K562 (cell line): Measurements from ENCODE around the gene SH3BP2. TPM values are rescaled to one million over a fixed set of nuclear protein-coding genes. Genes with fewer than 3 reads are reported as not detected.

ENCODE experiments used
- ARHGAP35 ChIP-seq: fragments of 450-650 bp; IDR thresholded peaks from 2 replicates; pipeline ENCODE4 v1.6.1; 2018; ENCODE audit not compliant: partially characterized antibody
- ARID4B ChIP-seq: sonication (generic); formaldehyde crosslinking; IDR thresholded peaks from 2 replicates; pipeline ENCODE4 v1.8.0; 2022; ENCODE audit warnings: mild to moderate bottlenecking, missing genetic modification reagents
- COPS2 ChIP-seq: fragments of 450-650 bp; conservative IDR thresholded peaks from 2 replicates; pipeline ENCODE4 v1.6.1; 2016; ENCODE audit warnings: mild to moderate bottlenecking, moderate library complexity
- ESRRB ChIP-seq: fragments of 250-450 bp; sonication (Bioruptor Pico); IDR thresholded peaks from 2 replicates; pipeline ENCODE4 v1.5.0; 2020; ENCODE audit warnings: mild to moderate bottlenecking, moderate library complexity, borderline replicate concordance
- KDM5B ChIP-seq: fragments of 200-600 bp; sonication (generic); IDR thresholded peaks from 2 replicates; pipeline ENCODE4 v1.6.1; 2012; ENCODE audit warnings: low read depth, mild to moderate bottlenecking, moderate library complexity, low read length, control low read depth, inconsistent platforms; ENCODE audit not compliant: insufficient replicate concordance
- MAX ChIP-seq: sonication (generic); formaldehyde crosslinking; IDR thresholded peaks from 2 replicates; pipeline ENCODE4 v1.9.0; 2022; ENCODE audit warnings: mild to moderate bottlenecking, missing genetic modification reagents
- SIN3A ChIP-seq, 2 experiments: fragments of 150-350 bp in 1 of 2; IDR thresholded peaks; 2 replicates each; pipeline ENCODE4 v1.6.1; 2011 to 2016; ENCODE audit warnings: borderline replicate concordance in 2 of 2, low read depth in 2 of 2, low read length in 2 of 2, mild to moderate bottlenecking in 2 of 2, moderate library complexity in 2 of 2; ENCODE audit not compliant: control insufficient read depth in 1 of 2
- SIN3B ChIP-seq: fragments of 450-650 bp; IDR thresholded peaks from 2 replicates; pipeline ENCODE4 v1.6.1; 2017; ENCODE audit warnings: low read depth, mild to moderate bottlenecking, moderate library complexity
- SMARCC2 ChIP-seq: fragments of 450-650 bp; IDR thresholded peaks from 2 replicates; pipeline ENCODE4 v1.6.1; 2017; ENCODE audit warnings: antibody characterized with exemption, moderate library complexity, mild to moderate bottlenecking, low read depth
- TBL1XR1 ChIP-seq, 2 experiments: IDR thresholded peaks; 2 replicates each; pipeline ENCODE4 v1.6.1; 2012; ENCODE audit warnings: improper control_type of control experiment in 2 of 2, low read length in 2 of 2, mild to moderate bottlenecking in 1 of 2
- TOE1 ChIP-seq, 2 experiments: fragments of 450-650 bp in 1 of 2; sonication (generic) in 1 of 2; formaldehyde crosslinking in 1 of 2; IDR thresholded peaks; 2 replicates each; pipeline versions ENCODE4 v1.7.1 to v1.8.0; 2016 to 2022; ENCODE audit warnings: borderline replicate concordance in 2 of 2, mild to moderate bottlenecking in 2 of 2, antibody characterized with exemption in 1 of 2, inconsistent platforms in 1 of 2, low read depth in 1 of 2, missing genetic modification reagents in 1 of 2, moderate library complexity in 1 of 2
- ZC3H8 ChIP-seq: fragments of 450-650 bp; IDR thresholded peaks from 2 replicates; pipeline ENCODE4 v1.6.1; 2017
- ZNF224 ChIP-seq: sonication (generic); formaldehyde crosslinking; IDR thresholded peaks from 2 replicates; pipeline ENCODE4 v1.8.0; 2022; ENCODE audit warnings: mild to moderate bottlenecking, missing genetic modification reagents
- ZNF232 ChIP-seq: sonication (generic); formaldehyde crosslinking; IDR thresholded peaks from 2 replicates; pipeline ENCODE4 v1.8.0; 2022; ENCODE audit warnings: mild to moderate bottlenecking, missing genetic modification reagents
- ZNF79 ChIP-seq: fragments of 250-450 bp; sonication (Bioruptor Pico); IDR thresholded peaks from 2 replicates; pipeline ENCODE4 v1.4.0; 2020; ENCODE audit warnings: low read depth, mild to moderate bottlenecking, moderate library complexity
- polyA plus RNA-seq, 8 experiments: library from polyadenylated mRNA; depleted of rRNA in 4 of 8; stranded (reverse) in 5 of 8; unstranded in 3 of 8; fragments of >200 nt; fragmentation: Nextera tagmentation in 2 of 8; fragmentation: Illumina TruSeq in 1 of 8; extraction: Ambion mirVana in 2 of 8; extraction: Trizol in 1 of 8; gene quantifications; 2 replicates each; pipeline versions ENCODE4 v1.2.1 to v1.2.3, GENCODE V29; 2011 to 2014; ENCODE audit warnings: inconsistent platforms in 1 of 8, missing spikeins in 1 of 8
- total RNA-seq, 7 experiments: library from RNA; depleted of rRNA in 6 of 7; stranded (reverse); fragments of >200 nt in 6 of 7; fragmentation: Illumina TruSeq in 2 of 7; extraction: Trizol in 2 of 7; gene quantifications; 2 replicates each; pipeline versions ENCODE4 v1.2.1 to v1.2.3, GENCODE V29; 2011 to 2021; ENCODE audit warnings: low replicate concordance in 1 of 7
- TF ChIP-seq, protein P1 (sequence below): fragments of 450-650 bp; IDR thresholded peaks from 2 replicates; pipeline ENCODE4 v1.6.1; 2016
- TF ChIP-seq, protein P2 (sequence below), 3 experiments: IDR thresholded peaks in 2 of 3; conservative IDR thresholded peaks in 1 of 3; 2 replicates each; pipeline ENCODE4 v1.5.1; 2011 to 2012; ENCODE audit warnings: low read length in 3 of 3, mild to moderate bottlenecking in 3 of 3, control low read depth in 2 of 3, improper control_type of control experiment in 1 of 3, inconsistent platforms in 1 of 3, low read depth in 1 of 3, mixed read lengths in 1 of 3, moderate library complexity in 1 of 3; ENCODE audit not compliant: insufficient read depth in 2 of 3

Gene SH3BP2
- total and polyA plus RNA-seq, 9 of the 15 experiments (the other 6 are each of a cell fraction or from before 2014, with no cell fraction given), result 0.34 to 16.0 (median 5.1) TPM

- TF ChIP-seq, protein P1, sequence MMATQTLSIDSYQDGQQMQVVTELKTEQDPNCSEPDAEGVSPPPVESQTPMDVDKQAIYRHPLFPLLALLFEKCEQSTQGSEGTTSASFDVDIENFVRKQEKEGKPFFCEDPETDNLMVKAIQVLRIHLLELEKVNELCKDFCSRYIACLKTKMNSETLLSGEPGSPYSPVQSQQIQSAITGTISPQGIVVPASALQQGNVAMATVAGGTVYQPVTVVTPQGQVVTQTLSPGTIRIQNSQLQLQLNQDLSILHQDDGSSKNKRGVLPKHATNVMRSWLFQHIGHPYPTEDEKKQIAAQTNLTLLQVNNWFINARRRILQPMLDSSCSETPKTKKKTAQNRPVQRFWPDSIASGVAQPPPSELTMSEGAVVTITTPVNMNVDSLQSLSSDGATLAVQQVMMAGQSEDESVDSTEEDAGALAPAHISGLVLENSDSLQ, result no peak
- TF ChIP-seq ARID4B, result peak; percentile 81; the same call in 1 of the 2 replicates
- TF ChIP-seq ZNF224 (CRISPR knock-in tag), result no peak
- no peak for TF ChIP-seq TBL1XR1 (IDR thresholded peaks at IDR 0.05; ENCODE audit: low read length in 2 of 2)
- TF ChIP-seq COPS2, result no peak
- peak; percentile 87 for TF ChIP-seq MAX (CRISPR knock-in tag)
- TF ChIP-seq ZNF232 (CRISPR knock-in tag), result no peak
- no peak for TF ChIP-seq ZNF79 (CRISPR knock-in tag)
- peak; percentile 61 to 84; a peak in 2 of 4 replicates for TF ChIP-seq SIN3A (IDR thresholded peaks at IDR 0.05; ENCODE audit: borderline replicate concordance in 2 of 2, control insufficient read depth in 1 of 2, low read depth in 2 of 2, low read length in 2 of 2)
- TF ChIP-seq ZC3H8, result no peak
- no peak for TF ChIP-seq ARHGAP35
- no peak for TF ChIP-seq TOE1 (IDR thresholded peaks at IDR 0.05; ENCODE audit: borderline replicate concordance)
- TF ChIP-seq TOE1 (CRISPR knock-in tag; IDR thresholded peaks at IDR 0.05; ENCODE audit: borderline replicate concordance, low read depth), result no peak
- peak; percentile 81 for TF ChIP-seq KDM5B
- no peak for TF ChIP-seq ESRRB (CRISPR knock-in tag)
- TF ChIP-seq, protein P2, sequence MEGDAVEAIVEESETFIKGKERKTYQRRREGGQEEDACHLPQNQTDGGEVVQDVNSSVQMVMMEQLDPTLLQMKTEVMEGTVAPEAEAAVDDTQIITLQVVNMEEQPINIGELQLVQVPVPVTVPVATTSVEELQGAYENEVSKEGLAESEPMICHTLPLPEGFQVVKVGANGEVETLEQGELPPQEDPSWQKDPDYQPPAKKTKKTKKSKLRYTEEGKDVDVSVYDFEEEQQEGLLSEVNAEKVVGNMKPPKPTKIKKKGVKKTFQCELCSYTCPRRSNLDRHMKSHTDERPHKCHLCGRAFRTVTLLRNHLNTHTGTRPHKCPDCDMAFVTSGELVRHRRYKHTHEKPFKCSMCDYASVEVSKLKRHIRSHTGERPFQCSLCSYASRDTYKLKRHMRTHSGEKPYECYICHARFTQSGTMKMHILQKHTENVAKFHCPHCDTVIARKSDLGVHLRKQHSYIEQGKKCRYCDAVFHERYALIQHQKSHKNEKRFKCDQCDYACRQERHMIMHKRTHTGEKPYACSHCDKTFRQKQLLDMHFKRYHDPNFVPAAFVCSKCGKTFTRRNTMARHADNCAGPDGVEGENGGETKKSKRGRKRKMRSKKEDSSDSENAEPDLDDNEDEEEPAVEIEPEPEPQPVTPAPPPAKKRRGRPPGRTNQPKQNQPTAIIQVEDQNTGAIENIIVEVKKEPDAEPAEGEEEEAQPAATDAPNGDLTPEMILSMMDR (IDR thresholded peaks at IDR 0.05 in 2 of 3, conservative IDR thresholded peaks at IDR 0.05 in 1 of 3; ENCODE audit: insufficient read depth in 2 of 3, low read depth in 1 of 3, low read length in 3 of 3), result peak in 2 of 3 experiments; percentile 31 to 54; a peak in 3 of 6 replicates
- TF ChIP-seq SIN3B, result peak; percentile 82; the same call in 1 of the 2 replicates
- TF ChIP-seq SMARCC2, result no peak; the same call in 1 of the 2 replicates
Observed at GRCh38 chr4:2755821-2756690, 36.8 kb upstream of the SH3BP2 start, which contains the start of gene TNIP2 (continued).
